Breast epithelium (tissue), 3 donors: ENCODE measurements around the gene KCNK4.

Experiments used
- POLR2A ChIP-seq: fragments of 450-650 bp; IDR thresholded peaks from one replicate; pipeline ENCODE4 v1.6.1; 2016; ENCODE audit warnings: antibody characterized with exemption, mild to moderate bottlenecking, moderate library complexity
- TF ChIP-seq, protein P1 (sequence below), 3 donors: fragments of 450-650 bp; IDR thresholded peaks; one replicate each; pipeline ENCODE4 v1.5.1; 2016 to 2017; ENCODE audit warnings: antibody characterized with exemption in 3 of 3, mild to moderate bottlenecking in 3 of 3, moderate library complexity in 3 of 3

DNA sequence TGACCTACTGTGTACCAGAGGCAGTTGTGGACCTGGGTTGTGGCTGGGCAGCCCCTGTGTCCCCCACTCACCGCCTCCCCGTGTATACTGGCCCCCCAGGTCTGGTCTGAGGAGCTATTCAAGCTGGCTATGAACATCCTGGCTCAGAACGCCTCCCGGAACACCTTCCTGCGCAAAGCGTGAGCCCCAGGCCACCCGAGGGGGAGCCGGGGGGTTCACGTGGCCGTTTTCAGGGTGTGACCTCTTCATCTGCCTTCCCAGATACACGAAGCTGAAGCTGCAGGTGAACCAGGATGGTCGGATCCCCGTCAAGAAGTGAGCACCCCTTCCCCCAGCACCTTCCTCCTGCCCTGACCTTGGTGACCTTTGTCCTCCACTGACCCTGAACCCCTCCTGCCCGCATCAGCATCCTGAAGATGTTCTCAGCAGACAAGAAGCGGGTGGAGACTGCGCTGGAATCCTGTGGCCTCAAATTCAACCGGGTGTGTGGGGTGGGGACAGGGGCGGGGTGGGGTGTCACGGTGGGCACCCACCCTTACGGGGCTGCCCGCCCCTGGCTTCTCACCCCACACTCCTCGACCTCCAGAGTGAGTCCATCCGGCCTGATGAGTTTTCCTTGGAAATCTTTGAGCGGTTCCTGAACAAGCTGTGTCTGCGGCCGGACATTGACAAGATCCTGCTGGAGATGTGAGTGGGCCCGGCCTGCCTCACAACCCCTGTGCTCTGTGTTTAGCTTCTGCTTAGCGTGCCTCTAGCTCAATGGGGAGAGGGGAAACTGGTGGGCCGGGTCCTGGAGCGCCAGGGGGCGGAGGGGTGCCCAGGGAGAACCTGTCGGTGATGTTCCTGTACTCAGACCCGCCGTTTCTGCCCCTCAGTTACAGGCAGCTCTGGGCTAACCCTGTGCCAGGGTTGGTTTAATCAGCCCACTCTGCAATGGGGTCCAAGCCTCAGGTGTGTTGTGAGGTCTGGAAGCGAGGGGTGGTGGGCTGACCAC lies 35.7 kb upstream of the KCNK4 start:
- no peak for TF ChIP-seq POLR2A
- TF ChIP-seq, protein P1, sequence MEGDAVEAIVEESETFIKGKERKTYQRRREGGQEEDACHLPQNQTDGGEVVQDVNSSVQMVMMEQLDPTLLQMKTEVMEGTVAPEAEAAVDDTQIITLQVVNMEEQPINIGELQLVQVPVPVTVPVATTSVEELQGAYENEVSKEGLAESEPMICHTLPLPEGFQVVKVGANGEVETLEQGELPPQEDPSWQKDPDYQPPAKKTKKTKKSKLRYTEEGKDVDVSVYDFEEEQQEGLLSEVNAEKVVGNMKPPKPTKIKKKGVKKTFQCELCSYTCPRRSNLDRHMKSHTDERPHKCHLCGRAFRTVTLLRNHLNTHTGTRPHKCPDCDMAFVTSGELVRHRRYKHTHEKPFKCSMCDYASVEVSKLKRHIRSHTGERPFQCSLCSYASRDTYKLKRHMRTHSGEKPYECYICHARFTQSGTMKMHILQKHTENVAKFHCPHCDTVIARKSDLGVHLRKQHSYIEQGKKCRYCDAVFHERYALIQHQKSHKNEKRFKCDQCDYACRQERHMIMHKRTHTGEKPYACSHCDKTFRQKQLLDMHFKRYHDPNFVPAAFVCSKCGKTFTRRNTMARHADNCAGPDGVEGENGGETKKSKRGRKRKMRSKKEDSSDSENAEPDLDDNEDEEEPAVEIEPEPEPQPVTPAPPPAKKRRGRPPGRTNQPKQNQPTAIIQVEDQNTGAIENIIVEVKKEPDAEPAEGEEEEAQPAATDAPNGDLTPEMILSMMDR (IDR thresholded peaks at IDR 0.05): no peak
